Measurements from ENCODE around the gene BLOC1S1. TPM values are rescaled to one million over a fixed set of nuclear protein-coding genes. Genes with fewer than 3 reads are reported as not detected.

The BLOC1S1 gene
- polyA plus RNA-seq, result 53.1 to 68.2 TPM (median 62.5 TPM) in 3 replicates
- 27.4 TPM for polyA plus RNA-seq (2011; ENCODE audit: low read depth)
- 47.9 and 70.6 TPM in 2 replicates for polyA plus RNA-seq (2011; cell fraction: cytosol; rRNA removed)
- polyA plus RNA-seq (2011; cell fraction: nucleus; rRNA removed), result 17.0 and 20.4 TPM in 2 replicates
- 39.8 and 73.4 TPM in 2 replicates for polyA plus RNA-seq (2012; ENCODE audit: low replicate concordance)
- polyA minus RNA-seq, result 25.8 to 32.3 TPM (median 31.8 TPM) in 3 replicates
- polyA minus RNA-seq (2011; cell fraction: cytosol; rRNA and poly(A)+ RNA removed), result 25.7 TPM
- 5.3 and 10.4 TPM in 2 replicates for polyA minus RNA-seq (2011; cell fraction: nucleus; rRNA and poly(A)+ RNA removed)

GRCh38 chr12:55715833-55716581 is at the start of gene BLOC1S1:
Gene BLOC1S1 (plus strand): TSS chr12:55716046. CDS start chr12:55716052, 6 bp downstream.
- peak within 1 kb of the TSS; percentile 71 for H3K4me2 ChIP-seq (ENCODE audit: control insufficient read depth, extremely low read depth, insufficient read depth, low read depth, low read length)
- no peak for TF ChIP-seq EZH2 (IDR thresholded peaks at IDR 0.05; ENCODE audit: low read length)
- H3K9me3 ChIP-seq (ENCODE audit: control insufficient read depth, low read depth, low read length), result no peaks in the 10 kb centered on the region
- no peaks in the 10 kb centered on the region for H3K36me3 ChIP-seq (ENCODE audit: control insufficient read depth in 2 of 2, extremely low read depth in 1 of 2, insufficient read depth in 2 of 2, low read length in 2 of 2)
- H4K20me1 ChIP-seq (ENCODE audit: control insufficient read depth, extremely low read depth, insufficient read depth, low read length), result no peaks in the 10 kb centered on the region
- DNase-seq (ENCODE audit: low read depth, low spot score) (peak; percentile 73), FAIRE-seq (no peak)
- H3K4me1 ChIP-seq (ENCODE audit: control insufficient read depth, extremely low read depth, insufficient read depth, low read length), result peaks cover 36% of the 10 kb centered on the region
- H2AFZ ChIP-seq (ENCODE audit: control insufficient read depth, low read length), result peak within 1 kb of the TSS; percentile 95
- dilution Hi-C loops (cut with MboI; ENCODE audit: extremely low pct_ligation_motif_present, low sequenced_read_pairs), result no loop called here
- H3K27me3 ChIP-seq (ENCODE audit: control insufficient read depth, extremely low read depth, insufficient read depth, low read length), result peaks cover 8% of the 10 kb centered on the region
- no peaks in the 10 kb centered on the region for H3K79me2 ChIP-seq (ENCODE audit: control insufficient read depth, insufficient read depth, low read length)
- H3K9me1 ChIP-seq (ENCODE audit: control insufficient read depth, extremely low read depth, insufficient read depth, low read length), result no peaks in the 10 kb centered on the region
- peak within 1 kb of the TSS; percentile 45 to 76 (median 72) for H3K4me3 ChIP-seq (ENCODE audit: control insufficient read depth in 2 of 3, extremely low read depth in 1 of 3, insufficient read depth in 2 of 3, low read depth in 1 of 3, low read length in 3 of 3)
- H3K27ac ChIP-seq (ENCODE audit: control insufficient read depth, insufficient read depth, low read length), result peak within 1 kb of the TSS; percentile 87
- H3K9ac ChIP-seq (ENCODE audit: control insufficient read depth, extremely low read depth, insufficient read depth, low read length), result peak within 1 kb of the TSS; percentile 87

DNA sequence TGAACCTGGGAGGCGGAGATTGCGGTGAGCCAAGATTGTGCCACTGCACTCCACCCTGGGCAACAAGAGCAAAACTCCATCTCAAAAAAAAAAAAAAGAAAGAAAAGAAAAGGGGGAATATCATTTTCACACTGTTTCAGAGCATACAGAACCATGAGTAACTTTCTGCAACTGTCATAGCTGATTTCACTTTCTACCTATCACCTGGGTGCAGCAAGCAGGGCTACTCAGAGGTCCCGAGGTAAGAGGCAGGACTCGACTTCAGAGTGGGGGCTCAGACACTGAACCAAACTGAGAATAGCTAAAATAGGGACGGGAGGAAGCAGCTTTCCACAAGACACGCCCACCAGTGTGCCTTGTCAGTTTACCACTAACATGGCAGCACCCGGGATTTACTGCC is 49.3 kb upstream of the BLOC1S1 start:
- no peak for FAIRE-seq
- H2AFZ ChIP-seq (ENCODE audit: control insufficient read depth, low read length), result no peak overlapping the region
- no peaks in the 10 kb centered on the region for H3K4me1 ChIP-seq (ENCODE audit: control insufficient read depth, extremely low read depth, insufficient read depth, low read length)
- dilution Hi-C loops (cut with MboI; ENCODE audit: extremely low pct_ligation_motif_present, low sequenced_read_pairs), result no loop called here
- no peaks in the 10 kb centered on the region for H3K9me1 ChIP-seq (ENCODE audit: control insufficient read depth, extremely low read depth, insufficient read depth, low read length)
- TF ChIP-seq, protein P1, sequence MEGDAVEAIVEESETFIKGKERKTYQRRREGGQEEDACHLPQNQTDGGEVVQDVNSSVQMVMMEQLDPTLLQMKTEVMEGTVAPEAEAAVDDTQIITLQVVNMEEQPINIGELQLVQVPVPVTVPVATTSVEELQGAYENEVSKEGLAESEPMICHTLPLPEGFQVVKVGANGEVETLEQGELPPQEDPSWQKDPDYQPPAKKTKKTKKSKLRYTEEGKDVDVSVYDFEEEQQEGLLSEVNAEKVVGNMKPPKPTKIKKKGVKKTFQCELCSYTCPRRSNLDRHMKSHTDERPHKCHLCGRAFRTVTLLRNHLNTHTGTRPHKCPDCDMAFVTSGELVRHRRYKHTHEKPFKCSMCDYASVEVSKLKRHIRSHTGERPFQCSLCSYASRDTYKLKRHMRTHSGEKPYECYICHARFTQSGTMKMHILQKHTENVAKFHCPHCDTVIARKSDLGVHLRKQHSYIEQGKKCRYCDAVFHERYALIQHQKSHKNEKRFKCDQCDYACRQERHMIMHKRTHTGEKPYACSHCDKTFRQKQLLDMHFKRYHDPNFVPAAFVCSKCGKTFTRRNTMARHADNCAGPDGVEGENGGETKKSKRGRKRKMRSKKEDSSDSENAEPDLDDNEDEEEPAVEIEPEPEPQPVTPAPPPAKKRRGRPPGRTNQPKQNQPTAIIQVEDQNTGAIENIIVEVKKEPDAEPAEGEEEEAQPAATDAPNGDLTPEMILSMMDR (optimal IDR thresholded peaks at IDR 0.05 in 1 of 3, IDR thresholded peaks at IDR 0.05 in 1 of 3, conservative IDR thresholded peaks at IDR 0.05 in 1 of 3; ENCODE audit: extremely low read depth in 1 of 3, insufficient read depth in 2 of 3, low read length in 3 of 3), result no peak
- no peak for TF ChIP-seq EZH2 (IDR thresholded peaks at IDR 0.05; ENCODE audit: low read length)
- H3K79me2 ChIP-seq (ENCODE audit: control insufficient read depth, insufficient read depth, low read length), result no peaks in the 10 kb centered on the region
- H3K27me3 ChIP-seq (ENCODE audit: control insufficient read depth, extremely low read depth, insufficient read depth, low read length), result peaks cover 4% of the 10 kb centered on the region
- no peak overlapping the region for H3K27ac ChIP-seq (ENCODE audit: control insufficient read depth, insufficient read depth, low read length)
- no peaks in the 10 kb centered on the region for H3K36me3 ChIP-seq (ENCODE audit: control insufficient read depth in 2 of 2, extremely low read depth in 1 of 2, insufficient read depth in 2 of 2, low read length in 2 of 2)
- H3K4me2 ChIP-seq (ENCODE audit: control insufficient read depth, extremely low read depth, insufficient read depth, low read depth, low read length), result no peak overlapping the region
- no peak overlapping the region for H3K9ac ChIP-seq (ENCODE audit: control insufficient read depth, extremely low read depth, insufficient read depth, low read length)
- DNase-seq (ENCODE audit: low read depth, low spot score), result no peak
- H4K20me1 ChIP-seq (ENCODE audit: control insufficient read depth, extremely low read depth, insufficient read depth, low read length), result no peaks in the 10 kb centered on the region
- H3K9me3 ChIP-seq (ENCODE audit: control insufficient read depth, low read depth, low read length), result no peaks in the 10 kb centered on the region
- no peak overlapping the region for H3K4me3 ChIP-seq (ENCODE audit: control insufficient read depth in 2 of 3, extremely low read depth in 1 of 3, insufficient read depth in 2 of 3, low read depth in 1 of 3, low read length in 3 of 3)

Data from keratinocyte (primary cell).